ENCODE results near the gene CES2.

DNA sequence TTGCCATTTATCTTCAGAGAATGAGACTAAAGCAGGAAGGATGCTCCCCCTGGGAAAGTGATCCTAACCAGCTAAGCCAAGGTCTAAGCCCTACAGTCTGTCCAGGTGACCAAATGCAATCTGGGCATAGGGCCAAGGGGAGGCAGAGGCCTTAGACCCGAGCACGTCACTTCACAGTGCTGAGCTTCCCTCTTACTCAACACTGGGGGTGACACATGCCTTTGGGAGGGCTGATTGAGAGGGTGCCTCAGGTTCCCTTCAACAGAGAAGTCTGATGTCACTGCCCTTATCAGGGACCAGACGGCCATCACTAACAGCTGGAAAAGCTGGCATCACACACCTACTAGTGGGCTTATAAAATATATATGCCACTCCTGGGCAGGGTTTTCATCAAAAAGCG is 5.1 kb upstream of the CES2 start:
- TF ChIP-seq, protein P1, sequence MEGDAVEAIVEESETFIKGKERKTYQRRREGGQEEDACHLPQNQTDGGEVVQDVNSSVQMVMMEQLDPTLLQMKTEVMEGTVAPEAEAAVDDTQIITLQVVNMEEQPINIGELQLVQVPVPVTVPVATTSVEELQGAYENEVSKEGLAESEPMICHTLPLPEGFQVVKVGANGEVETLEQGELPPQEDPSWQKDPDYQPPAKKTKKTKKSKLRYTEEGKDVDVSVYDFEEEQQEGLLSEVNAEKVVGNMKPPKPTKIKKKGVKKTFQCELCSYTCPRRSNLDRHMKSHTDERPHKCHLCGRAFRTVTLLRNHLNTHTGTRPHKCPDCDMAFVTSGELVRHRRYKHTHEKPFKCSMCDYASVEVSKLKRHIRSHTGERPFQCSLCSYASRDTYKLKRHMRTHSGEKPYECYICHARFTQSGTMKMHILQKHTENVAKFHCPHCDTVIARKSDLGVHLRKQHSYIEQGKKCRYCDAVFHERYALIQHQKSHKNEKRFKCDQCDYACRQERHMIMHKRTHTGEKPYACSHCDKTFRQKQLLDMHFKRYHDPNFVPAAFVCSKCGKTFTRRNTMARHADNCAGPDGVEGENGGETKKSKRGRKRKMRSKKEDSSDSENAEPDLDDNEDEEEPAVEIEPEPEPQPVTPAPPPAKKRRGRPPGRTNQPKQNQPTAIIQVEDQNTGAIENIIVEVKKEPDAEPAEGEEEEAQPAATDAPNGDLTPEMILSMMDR (IDR thresholded peaks at IDR 0.05), result no peak
- TF ChIP-seq POLR2A (IDR thresholded peaks at IDR 0.05) (no peak), POLR2AphosphoS5 (IDR thresholded peaks at IDR 0.05) (no peak)
